ENCODE results near the gene LRMDA. TPM values are rescaled to one million over a fixed set of nuclear protein-coding genes. Genes with fewer than 3 reads are reported as not detected.

LRMDA gene
- total and polyA plus RNA-seq, 3 experiments from 2014 or later = not detected

DNA sequence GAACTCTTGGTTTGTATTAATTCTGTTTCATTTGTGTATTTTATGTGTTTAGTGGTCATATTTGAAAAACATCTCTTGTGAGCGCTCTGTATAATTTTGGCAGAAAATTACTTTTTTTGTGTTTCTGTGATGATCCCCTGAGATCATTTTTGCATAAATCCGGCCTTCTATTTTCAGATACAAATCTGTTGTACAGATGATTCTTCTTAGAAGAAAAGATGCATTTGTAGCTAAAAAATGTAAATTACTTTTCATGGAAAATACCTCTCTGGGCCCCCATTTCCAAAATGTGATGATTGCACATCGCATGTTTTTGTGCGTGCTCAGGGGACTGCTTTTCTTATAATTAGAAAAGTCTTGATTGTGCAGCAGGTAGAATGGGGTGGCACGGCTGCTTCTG, 395.4 kb downstream of the LRMDA start:
- DNase-seq = no peak
- Mint-ChIP-seq H3K4me3 (no peak overlapping the region), H3K27me3 (no peaks in the 10 kb centered on the region), H3K4me1 (no peaks in the 10 kb centered on the region), H3K36me3 (no peaks in the 10 kb centered on the region), H3K27ac (no peak overlapping the region), H3K9me3 (peaks cover 0 to 5% (median 4%) of the 10 kb centered on the region in 5 donors)
- ChIA-PET POLR2A (no interaction called here), CTCF (no interaction called here)
- Histone ChIP-seq H3K4me3 (ENCODE audit: low read length) (no peak overlapping the region), H3K27ac (ENCODE audit: low read depth, low read length) (no peak overlapping the region), H3K4me1 (ENCODE audit: insufficient read depth, low read length) (no peaks in the 10 kb centered on the region), H3K27me3 (ENCODE audit: insufficient read depth, low read length, poor library complexity, severe bottlenecking) (no peaks in the 10 kb centered on the region), H3K9me3 (ENCODE audit: low read length) (no peaks in the 10 kb centered on the region), H3K36me3 (ENCODE audit: insufficient read depth, low read length) (no peaks in the 10 kb centered on the region)

DNA sequence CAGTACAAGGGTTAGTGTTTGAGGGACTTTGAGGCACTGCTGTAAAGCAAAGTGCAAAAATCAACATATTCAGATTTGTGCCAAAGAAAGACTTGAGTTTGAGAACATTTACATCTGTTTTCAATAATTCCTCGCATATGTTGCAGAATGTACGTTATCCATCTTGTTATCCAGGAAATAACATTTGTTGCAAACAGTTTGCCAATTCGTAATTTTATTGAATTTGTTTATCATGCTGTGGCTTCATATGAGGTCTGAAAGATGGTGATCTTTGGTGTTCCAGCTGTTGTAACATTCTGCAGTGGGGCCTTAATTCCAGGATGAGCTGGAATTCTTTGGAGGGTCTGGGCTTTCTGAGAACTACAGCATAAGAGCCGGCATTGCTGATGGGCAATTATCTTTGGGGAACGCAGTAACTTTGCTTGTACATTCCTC, 396.2 kb downstream of the LRMDA start:
- Histone ChIP-seq H3K36me3 (ENCODE audit: insufficient read depth, low read length) (no peaks in the 10 kb centered on the region), H3K27ac (ENCODE audit: low read depth, low read length) (no peak overlapping the region), H3K4me1 (ENCODE audit: insufficient read depth, low read length) (no peaks in the 10 kb centered on the region), H3K9me3 (ENCODE audit: low read length) (no peaks in the 10 kb centered on the region), H3K4me3 (ENCODE audit: low read length) (no peak overlapping the region), H3K27me3 (ENCODE audit: insufficient read depth, low read length, poor library complexity, severe bottlenecking) (no peaks in the 10 kb centered on the region)
- CTCF ChIA-PET = no interaction called here
- Mint-ChIP-seq H3K4me1 (no peaks in the 10 kb centered on the region), H3K27ac (no peak overlapping the region), H3K4me3 (no peak overlapping the region), H3K27me3 (no peaks in the 10 kb centered on the region), H3K36me3 (no peaks in the 10 kb centered on the region), H3K9me3 (peaks cover 4 to 8% (median 4%) of the 10 kb centered on the region in 5 donors)
- POLR2A ChIA-PET = no interaction called here
- no peak for DNase-seq

DNA sequence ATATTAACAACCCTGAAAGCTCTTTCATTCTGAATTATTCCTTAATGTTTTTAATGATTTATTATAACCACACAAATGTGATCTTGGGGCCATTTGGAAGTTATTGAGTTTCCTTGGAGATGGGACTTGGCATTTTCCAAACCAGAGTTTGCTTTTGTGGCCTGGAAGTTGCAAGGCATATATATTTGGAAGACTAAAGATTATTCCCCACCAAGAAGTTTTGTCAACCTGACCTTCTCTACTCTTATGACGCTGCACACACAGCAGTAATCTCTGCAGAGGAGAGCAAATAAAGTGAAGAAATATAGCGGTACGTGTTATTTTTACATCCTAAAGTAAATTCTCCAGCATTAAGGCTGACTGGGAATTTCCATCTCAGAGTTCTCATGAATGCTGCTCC, 397.0 kb downstream of the LRMDA start:
- no peaks in the 10 kb centered on the region for H3K36me3 ChIP-seq (ENCODE audit: insufficient read depth, low read length)
- Mint-ChIP-seq H3K4me3 (no peak overlapping the region), H3K9me3 (peaks cover 4 to 7% (median 4%) of the 10 kb centered on the region in 5 donors), H3K27me3 (no peaks in the 10 kb centered on the region), H3K36me3 (no peaks in the 10 kb centered on the region), H3K27ac (no peak overlapping the region), H3K4me1 (no peaks in the 10 kb centered on the region)
- no peak for DNase-seq
- no peaks in the 10 kb centered on the region for H3K9me3 ChIP-seq (ENCODE audit: low read length)
- H3K27ac ChIP-seq (ENCODE audit: low read depth, low read length) = no peak overlapping the region
- no peaks in the 10 kb centered on the region for H3K27me3 ChIP-seq (ENCODE audit: insufficient read depth, low read length, poor library complexity, severe bottlenecking)
- ChIA-PET POLR2A (no interaction called here), CTCF (no interaction called here)
- H3K4me1 ChIP-seq (ENCODE audit: insufficient read depth, low read length) = no peaks in the 10 kb centered on the region
- H3K4me3 ChIP-seq (ENCODE audit: low read length) = no peak overlapping the region

DNA sequence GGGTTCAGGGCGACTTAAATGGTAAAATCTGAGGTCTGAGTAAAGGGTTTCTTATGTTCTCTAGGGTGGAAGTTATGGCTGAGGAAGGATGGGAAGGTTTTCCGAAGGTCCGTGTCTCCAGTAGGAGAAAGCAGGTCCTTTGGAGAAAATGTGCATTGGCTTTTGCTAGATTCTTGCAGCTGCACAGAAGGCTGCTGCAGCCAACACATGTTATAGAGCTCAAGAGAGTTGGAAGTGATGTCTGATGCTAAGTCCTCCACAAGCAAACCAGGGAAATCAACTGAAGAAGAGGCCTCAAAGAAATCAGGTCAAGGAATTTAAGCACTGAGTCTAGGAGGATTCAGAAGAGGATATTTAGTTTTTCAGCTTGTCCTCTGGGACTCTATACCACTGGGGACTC, 404.6 kb downstream of the LRMDA start:
- no peaks in the 10 kb centered on the region for H3K36me3 ChIP-seq (ENCODE audit: insufficient read depth, low read length)
- H3K4me3 Mint-ChIP-seq = no peak overlapping the region
- ChIA-PET POLR2A (no interaction called here), CTCF (no interaction called here)
- H3K36me3 Mint-ChIP-seq = no peaks in the 10 kb centered on the region
- no peaks in the 10 kb centered on the region for H3K4me1 ChIP-seq (ENCODE audit: insufficient read depth, low read length)
- peaks cover 0 to 1% of the 10 kb centered on the region in 2 donors for H3K27me3 Mint-ChIP-seq
- H3K27ac Mint-ChIP-seq = no peak overlapping the region
- H3K9me3 Mint-ChIP-seq = peaks cover 0 to 10% (median 4%) of the 10 kb centered on the region in 5 donors
- no peaks in the 10 kb centered on the region for H3K4me1 Mint-ChIP-seq
- no peak for DNase-seq
- H3K4me3 ChIP-seq (ENCODE audit: low read length) = no peak overlapping the region
- H3K27ac ChIP-seq (ENCODE audit: low read depth, low read length) = no peak overlapping the region
- no peaks in the 10 kb centered on the region for H3K27me3 ChIP-seq (ENCODE audit: insufficient read depth, low read length, poor library complexity, severe bottlenecking)
- no peaks in the 10 kb centered on the region for H3K9me3 ChIP-seq (ENCODE audit: low read length)

DNA sequence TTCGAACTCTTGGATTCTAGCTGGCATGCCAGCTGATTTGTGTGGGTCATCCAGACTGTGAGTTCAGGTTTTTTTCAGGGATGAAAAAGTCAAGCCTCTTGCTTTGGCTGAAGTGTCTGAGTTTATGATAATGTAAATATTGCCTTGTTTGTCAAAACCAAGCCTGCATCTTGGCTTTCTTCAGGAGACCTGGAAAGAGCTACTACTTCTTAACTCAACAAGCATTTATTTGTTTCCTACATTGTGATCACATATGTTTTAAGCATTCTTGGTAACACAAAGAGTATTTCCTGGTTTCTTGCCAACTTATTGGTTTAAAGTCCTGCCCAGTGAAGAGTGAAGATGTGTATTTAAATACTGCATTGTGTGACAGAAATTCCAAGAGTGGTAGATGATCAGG, 407.1 kb downstream of the LRMDA start:
- Histone ChIP-seq H3K27me3 (ENCODE audit: insufficient read depth, low read length, poor library complexity, severe bottlenecking) (no peaks in the 10 kb centered on the region), H3K4me3 (ENCODE audit: low read length) (no peak overlapping the region), H3K36me3 (ENCODE audit: insufficient read depth, low read length) (no peaks in the 10 kb centered on the region), H3K9me3 (ENCODE audit: low read length) (no peaks in the 10 kb centered on the region), H3K27ac (ENCODE audit: low read depth, low read length) (no peak overlapping the region), H3K4me1 (ENCODE audit: insufficient read depth, low read length) (no peaks in the 10 kb centered on the region)
- Mint-ChIP-seq H3K4me3 (no peak overlapping the region), H3K9me3 (peaks cover 0 to 4% (median 0%) of the 10 kb centered on the region in 5 donors), H3K27me3 (peaks cover 0 to 1% of the 10 kb centered on the region in 2 donors), H3K36me3 (no peaks in the 10 kb centered on the region), H3K4me1 (no peaks in the 10 kb centered on the region), H3K27ac (no peak overlapping the region)
- ChIA-PET CTCF (no interaction called here), POLR2A (no interaction called here)
- DNase-seq = no peak

DNA sequence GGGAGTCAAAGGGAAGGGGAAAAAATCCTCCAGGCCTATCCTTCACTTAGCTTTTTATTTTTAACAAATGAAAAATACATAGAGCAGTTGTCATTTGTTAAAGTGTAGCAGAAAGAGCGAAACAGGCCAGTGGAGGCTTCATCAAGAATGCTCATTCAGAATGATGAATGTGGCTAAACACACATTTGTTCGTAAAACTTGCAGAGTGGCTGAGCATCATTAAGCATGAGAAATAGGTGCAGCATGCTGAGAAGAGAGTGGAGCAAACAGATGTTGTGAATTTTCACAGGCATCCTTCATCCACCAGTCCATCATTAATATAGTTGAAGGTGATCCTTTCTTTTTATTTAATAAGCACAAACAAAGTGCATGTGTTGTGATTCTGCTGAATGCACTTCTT, 407.6 kb downstream of the LRMDA start:
- Mint-ChIP-seq H3K4me3 (no peak overlapping the region), H3K27me3 (peaks cover 0 to under 1% of the 10 kb centered on the region in 2 donors), H3K9me3 (peaks cover 0 to 2% (median 0%) of the 10 kb centered on the region in 5 donors), H3K4me1 (no peaks in the 10 kb centered on the region), H3K36me3 (no peaks in the 10 kb centered on the region), H3K27ac (no peak overlapping the region)
- POLR2A ChIA-PET = no interaction called here
- CTCF ChIA-PET = no interaction called here
- no peaks in the 10 kb centered on the region for H3K27me3 ChIP-seq (ENCODE audit: insufficient read depth, low read length, poor library complexity, severe bottlenecking)
- no peak for DNase-seq
- no peaks in the 10 kb centered on the region for H3K36me3 ChIP-seq (ENCODE audit: insufficient read depth, low read length)
- H3K4me1 ChIP-seq (ENCODE audit: insufficient read depth, low read length) = no peaks in the 10 kb centered on the region
- H3K4me3 ChIP-seq (ENCODE audit: low read length) = no peak overlapping the region
- no peaks in the 10 kb centered on the region for H3K9me3 ChIP-seq (ENCODE audit: low read length)
- no peak overlapping the region for H3K27ac ChIP-seq (ENCODE audit: low read depth, low read length)

DNA sequence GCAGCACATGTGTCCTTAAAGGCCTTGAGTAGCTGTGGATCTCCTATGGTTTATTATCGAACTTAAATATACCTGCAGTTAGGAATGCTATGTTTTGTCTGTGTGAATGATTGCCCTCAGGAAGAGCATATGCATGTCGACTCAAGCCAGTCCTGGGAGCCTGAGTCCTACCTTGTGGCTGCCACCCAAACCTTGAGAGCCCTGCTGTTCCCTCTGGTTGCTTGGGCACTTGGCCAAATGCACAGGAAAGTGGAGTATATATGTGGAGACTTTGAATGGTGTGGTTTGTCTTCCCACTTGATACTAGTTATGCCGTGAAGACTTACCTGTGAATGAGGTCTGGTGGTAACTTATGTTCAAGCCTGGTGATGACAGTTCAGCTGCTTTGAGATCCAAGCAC, 409.8 kb downstream of the LRMDA start:
- Mint-ChIP-seq H3K4me1 (no peaks in the 10 kb centered on the region), H3K4me3 (no peak overlapping the region), H3K27me3 (peaks cover 0 to 3% of the 10 kb centered on the region in 2 donors), H3K36me3 (no peaks in the 10 kb centered on the region), H3K9me3 (peaks cover 0 to 2% (median 0%) of the 10 kb centered on the region in 5 donors), H3K27ac (no peak overlapping the region)
- no peak overlapping the region for H3K27ac ChIP-seq (ENCODE audit: low read depth, low read length)
- no peak for DNase-seq
- ChIA-PET CTCF (no interaction called here), POLR2A (no interaction called here)
- H3K4me3 ChIP-seq (ENCODE audit: low read length) = no peak overlapping the region
- H3K27me3 ChIP-seq (ENCODE audit: insufficient read depth, low read length, poor library complexity, severe bottlenecking) = no peaks in the 10 kb centered on the region
- H3K4me1 ChIP-seq (ENCODE audit: insufficient read depth, low read length) = no peaks in the 10 kb centered on the region
- no peaks in the 10 kb centered on the region for H3K36me3 ChIP-seq (ENCODE audit: insufficient read depth, low read length)
- no peaks in the 10 kb centered on the region for H3K9me3 ChIP-seq (ENCODE audit: low read length)

DNA sequence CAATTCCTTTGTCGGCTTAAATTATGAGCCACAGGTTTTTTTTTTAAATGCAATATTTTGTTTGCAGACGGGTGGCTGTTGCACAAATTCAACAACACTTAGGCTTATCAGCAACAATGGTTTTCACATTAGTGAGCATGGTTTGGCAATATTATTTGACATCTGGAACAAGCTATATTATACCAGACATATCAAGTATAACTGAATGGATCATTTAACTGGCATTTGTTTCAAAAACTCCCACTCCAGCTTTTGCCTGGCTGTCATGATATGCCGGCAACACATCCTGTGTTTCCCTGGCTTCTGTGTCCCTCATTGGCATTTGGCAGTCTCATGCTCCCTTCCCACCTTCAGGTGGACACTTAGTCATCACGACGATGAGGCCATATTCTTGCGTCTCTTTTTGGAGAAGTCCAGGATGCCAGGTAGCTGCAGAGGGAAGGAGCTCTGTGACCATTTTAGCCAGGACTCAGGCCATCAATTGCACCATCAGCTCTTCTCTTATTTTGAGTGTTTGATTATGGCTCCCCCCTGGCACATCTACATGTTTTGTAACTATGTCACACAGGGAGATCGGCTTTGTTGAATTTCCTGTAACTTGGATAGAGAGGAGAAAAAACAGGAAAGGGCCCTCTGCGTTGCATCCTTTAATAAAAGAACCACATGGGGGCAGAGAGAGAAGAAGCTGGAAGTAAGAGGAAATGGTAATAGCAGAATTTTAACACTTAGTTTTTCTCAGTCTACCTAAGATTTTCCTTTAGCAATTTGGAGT, 413.9 kb downstream of the LRMDA start:
- Mint-ChIP-seq H3K4me3 (no peak overlapping the region), H3K27me3 (peaks cover 0 to 3% of the 10 kb centered on the region in 2 donors), H3K27ac (no peak overlapping the region), H3K9me3 (peaks cover 0 to 2% (median 0%) of the 10 kb centered on the region in 5 donors), H3K4me1 (no peaks in the 10 kb centered on the region), H3K36me3 (no peaks in the 10 kb centered on the region)
- Histone ChIP-seq H3K4me3 (ENCODE audit: low read length) (no peak overlapping the region), H3K27ac (ENCODE audit: low read depth, low read length) (no peak overlapping the region), H3K9me3 (ENCODE audit: low read length) (no peaks in the 10 kb centered on the region), H3K27me3 (ENCODE audit: insufficient read depth, low read length, poor library complexity, severe bottlenecking) (no peaks in the 10 kb centered on the region), H3K4me1 (ENCODE audit: insufficient read depth, low read length) (no peaks in the 10 kb centered on the region), H3K36me3 (ENCODE audit: insufficient read depth, low read length) (no peaks in the 10 kb centered on the region)
- POLR2A ChIA-PET = no interaction called here
- no peak for DNase-seq
- CTCF ChIA-PET = no interaction called here

Data from CD8-positive, alpha-beta memory T cell (primary cell).